Type B pancreatic cell (in vitro differentiated cells): ENCODE results near the gene PRKCB. TPM values are rescaled to one million over a fixed set of nuclear protein-coding genes. Genes with fewer than 3 reads are reported as not detected.

Source experiments
- DNase-seq: peaks from one replicate; pipeline ENCODE4 v3.0.0; 2021; ENCODE audit warnings: mixed read lengths; ENCODE audit not compliant: unreplicated experiment; ENCODE audit errors: extremely low spot score
- H3K27ac Mint-ChIP-seq: 2 replicates; pipeline ENCODE4 v1.8.0; 2021; ENCODE audit warnings: mild to moderate bottlenecking, mixed read lengths
- H3K27me3 Mint-ChIP-seq: 2 replicates; pipeline ENCODE4 v1.8.0; 2021; ENCODE audit warnings: mixed read lengths
- H3K36me3 Mint-ChIP-seq: 2 replicates; pipeline ENCODE4 v1.8.0; 2021; ENCODE audit warnings: mixed read lengths
- H3K4me1 Mint-ChIP-seq: one replicate; pipeline ENCODE4 v1.8.0; 2021; ENCODE audit warnings: mixed read lengths; ENCODE audit not compliant: unreplicated experiment
- H3K4me3 Mint-ChIP-seq: 2 replicates; pipeline ENCODE4 v1.8.0; 2021; ENCODE audit warnings: mild to moderate bottlenecking, mixed read lengths
- H3K9me3 Mint-ChIP-seq: 2 replicates; pipeline ENCODE4 v1.8.0; 2021; ENCODE audit warnings: mixed read lengths
- total RNA-seq: library from RNA; stranded (reverse); gene quantifications from 2 replicates; pipeline ENCODE4 v1.2.1, GENCODE V29; 2021; ENCODE audit warnings: low replicate concordance
- TF ChIP-seq, protein P1 (sequence below): fragments of 200-600 bp; sonication (generic); conservative IDR thresholded peaks from 2 replicates; pipeline ENCODE4 v1.5.0; 2021; ENCODE audit warnings: antibody characterized with exemption, mild to moderate bottlenecking

PRKCB gene
- total RNA-seq, 1 donor from 2014 or later: 10.2 TPM

DNA sequence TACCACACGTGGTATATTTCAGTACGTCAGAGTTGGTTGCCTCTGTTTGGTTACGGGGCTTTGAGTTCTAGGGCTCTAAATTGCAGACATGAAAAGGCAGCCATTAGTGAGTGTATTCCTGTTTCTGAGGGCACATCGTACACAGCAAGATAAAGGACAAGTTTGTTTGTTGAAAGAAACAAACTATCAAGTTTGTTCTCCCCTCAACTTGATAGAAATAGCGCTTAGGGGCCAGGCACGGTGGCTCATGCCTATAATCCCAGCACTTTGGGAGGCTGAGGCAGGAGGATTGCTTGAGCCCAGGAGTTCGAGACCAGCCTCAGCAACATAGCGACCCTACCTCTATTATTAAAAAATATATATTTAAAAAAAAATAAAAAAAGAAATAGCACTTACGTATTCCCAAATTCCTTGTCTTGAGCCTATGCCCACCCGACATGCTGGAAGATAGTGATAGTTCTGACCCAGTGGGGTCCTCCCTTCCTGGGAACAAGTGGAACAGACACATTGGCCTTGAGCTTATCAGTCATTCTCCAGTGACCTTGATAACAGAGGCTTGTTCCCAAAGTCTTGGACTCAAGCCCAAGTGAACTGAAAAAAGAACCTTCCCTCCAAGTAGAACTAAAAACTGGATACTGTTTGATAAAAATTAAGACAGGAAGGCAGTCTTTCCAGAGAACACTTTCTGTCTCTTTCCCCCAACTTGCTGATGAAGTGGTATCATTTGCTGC, 280.4 kb downstream of the PRKCB start:
- Mint-ChIP-seq H3K4me3 (no peak overlapping the region), H3K27ac (no peak overlapping the region), H3K4me1 (no peaks in the 10 kb centered on the region), H3K27me3 (peaks cover 23% of the 10 kb centered on the region), H3K9me3 (no peaks in the 10 kb centered on the region), H3K36me3 (no peaks in the 10 kb centered on the region)
- TF ChIP-seq, protein P1, sequence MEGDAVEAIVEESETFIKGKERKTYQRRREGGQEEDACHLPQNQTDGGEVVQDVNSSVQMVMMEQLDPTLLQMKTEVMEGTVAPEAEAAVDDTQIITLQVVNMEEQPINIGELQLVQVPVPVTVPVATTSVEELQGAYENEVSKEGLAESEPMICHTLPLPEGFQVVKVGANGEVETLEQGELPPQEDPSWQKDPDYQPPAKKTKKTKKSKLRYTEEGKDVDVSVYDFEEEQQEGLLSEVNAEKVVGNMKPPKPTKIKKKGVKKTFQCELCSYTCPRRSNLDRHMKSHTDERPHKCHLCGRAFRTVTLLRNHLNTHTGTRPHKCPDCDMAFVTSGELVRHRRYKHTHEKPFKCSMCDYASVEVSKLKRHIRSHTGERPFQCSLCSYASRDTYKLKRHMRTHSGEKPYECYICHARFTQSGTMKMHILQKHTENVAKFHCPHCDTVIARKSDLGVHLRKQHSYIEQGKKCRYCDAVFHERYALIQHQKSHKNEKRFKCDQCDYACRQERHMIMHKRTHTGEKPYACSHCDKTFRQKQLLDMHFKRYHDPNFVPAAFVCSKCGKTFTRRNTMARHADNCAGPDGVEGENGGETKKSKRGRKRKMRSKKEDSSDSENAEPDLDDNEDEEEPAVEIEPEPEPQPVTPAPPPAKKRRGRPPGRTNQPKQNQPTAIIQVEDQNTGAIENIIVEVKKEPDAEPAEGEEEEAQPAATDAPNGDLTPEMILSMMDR: no peak
- DNase-seq: no peak

DNA sequence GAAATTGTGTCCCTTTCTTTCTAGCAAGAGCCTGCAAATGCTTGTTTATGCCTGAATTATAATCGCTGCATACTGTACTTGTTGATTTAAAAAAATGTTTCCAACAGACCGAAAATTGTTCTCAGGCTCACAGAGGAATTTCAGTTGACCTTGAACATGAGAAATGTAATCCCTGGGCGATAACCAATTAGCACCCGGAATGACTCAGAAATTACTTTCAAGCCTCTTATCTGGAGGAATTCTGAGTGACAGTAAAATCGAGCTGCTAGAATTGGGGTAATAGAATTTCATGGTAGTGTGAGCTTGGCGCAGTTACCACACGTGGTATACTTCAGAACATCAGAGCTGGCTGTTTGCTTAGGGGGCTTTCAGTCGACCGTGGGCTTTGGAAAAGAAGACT, 281.2 kb downstream of the PRKCB start:
- Mint-ChIP-seq H3K27me3 (peaks cover 26% of the 10 kb centered on the region), H3K4me3 (no peak overlapping the region), H3K27ac (no peak overlapping the region), H3K9me3 (no peaks in the 10 kb centered on the region), H3K4me1 (no peaks in the 10 kb centered on the region), H3K36me3 (no peaks in the 10 kb centered on the region)
- DNase-seq: no peak
- TF ChIP-seq, protein P1: no peak

DNA sequence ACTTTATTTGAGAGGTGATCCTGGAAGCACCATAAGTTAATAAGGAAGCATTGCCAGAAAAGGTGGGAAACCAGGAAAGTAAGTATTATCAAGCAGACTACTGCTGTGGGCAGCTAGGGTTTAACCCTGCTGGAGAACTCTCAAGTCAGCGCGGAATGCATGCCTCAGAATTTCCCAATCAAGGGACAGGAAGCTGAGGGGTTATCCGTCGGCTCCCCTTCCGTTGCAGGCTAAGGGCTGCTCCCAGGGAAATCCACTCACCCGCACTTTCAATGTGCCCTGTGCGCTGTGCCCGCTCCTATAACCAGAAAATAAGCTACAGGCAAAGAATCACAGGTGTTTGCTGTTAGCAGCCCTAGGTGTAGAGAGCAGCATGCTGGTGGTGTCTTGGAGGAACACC, 281.9 kb downstream of the PRKCB start:
- Mint-ChIP-seq H3K4me3 (no peak overlapping the region), H3K36me3 (no peaks in the 10 kb centered on the region), H3K4me1 (no peaks in the 10 kb centered on the region), H3K27me3 (peaks cover 27% of the 10 kb centered on the region), H3K27ac (no peak overlapping the region), H3K9me3 (no peaks in the 10 kb centered on the region)
- DNase-seq: no peak
- TF ChIP-seq, protein P1: no peak

DNA sequence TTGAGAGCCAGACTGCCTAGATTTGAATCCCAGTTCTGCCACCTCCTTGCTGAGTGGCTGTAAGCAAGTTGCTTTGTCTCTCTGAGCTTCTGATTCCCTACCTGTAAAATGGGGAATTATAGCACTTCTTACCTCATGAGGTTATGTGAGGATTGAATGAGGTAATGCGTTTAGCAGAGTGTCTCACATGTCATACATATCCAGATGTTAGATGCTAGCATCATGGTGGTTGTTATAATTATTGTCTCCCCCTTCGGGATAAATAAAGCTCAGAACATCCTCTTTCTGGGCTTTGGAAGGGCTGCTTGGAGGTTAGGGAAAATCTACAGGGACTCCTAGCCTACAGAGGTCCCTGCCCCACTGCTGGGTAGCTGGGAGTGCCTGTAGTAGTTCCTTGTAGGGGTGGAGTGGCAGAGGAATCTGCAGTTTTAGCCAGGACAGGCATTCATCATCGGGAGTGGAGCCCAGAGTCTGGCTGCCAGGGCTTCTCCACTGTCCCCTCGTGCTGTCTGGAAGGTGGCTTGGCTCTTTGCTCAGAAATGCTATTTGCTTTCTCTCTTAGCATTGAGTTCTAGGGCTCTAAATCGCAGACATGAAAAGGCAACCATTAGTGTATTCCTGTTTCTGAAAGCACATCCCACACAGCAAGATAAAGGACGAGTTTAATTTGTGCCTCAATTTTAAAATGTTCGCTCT, 282.5 kb downstream of the PRKCB start:
- Mint-ChIP-seq H3K27ac (no peak overlapping the region), H3K36me3 (no peaks in the 10 kb centered on the region), H3K4me3 (no peak overlapping the region), H3K9me3 (no peaks in the 10 kb centered on the region), H3K27me3 (peaks cover 31% of the 10 kb centered on the region), H3K4me1 (no peaks in the 10 kb centered on the region)
- DNase-seq: no peak
- TF ChIP-seq, protein P1: no peak

DNA sequence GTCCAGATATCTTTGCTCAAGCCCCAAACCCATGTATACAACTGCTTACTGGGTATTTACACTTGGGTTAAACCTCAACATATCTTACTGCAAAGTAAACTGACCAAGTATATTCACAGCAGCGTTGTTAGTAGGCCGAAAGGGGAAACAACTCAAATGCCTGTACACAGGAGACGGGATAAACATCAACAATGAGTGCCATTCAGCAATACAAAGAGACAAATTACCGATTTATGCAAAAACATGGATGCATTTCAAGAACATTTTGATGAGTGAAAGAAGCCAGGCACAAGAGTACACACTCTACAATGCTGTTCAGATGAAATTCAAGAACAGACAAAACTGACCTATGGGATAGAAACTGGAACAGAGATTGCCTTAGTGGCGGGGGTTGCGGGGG, 284.0 kb downstream of the PRKCB start:
- no peak overlapping the region for H3K4me3 Mint-ChIP-seq
- TF ChIP-seq, protein P1: no peak
- no peaks in the 10 kb centered on the region for H3K4me1 Mint-ChIP-seq
- H3K27ac Mint-ChIP-seq: no peak overlapping the region
- H3K27me3 Mint-ChIP-seq: peaks cover 33% of the 10 kb centered on the region
- no peaks in the 10 kb centered on the region for H3K9me3 Mint-ChIP-seq
- no peak for DNase-seq
- H3K36me3 Mint-ChIP-seq: no peaks in the 10 kb centered on the region
